Stimulated activated CD8-positive, alpha-beta memory T cell treated with anti-CD3 and anti-CD28 coated beads, Interleukin-12 subunit alpha, Interleukin-12 subunit beta, amount 100 ng/mL, for 4 hours (primary cell): Measurements from ENCODE around the gene CBFA2T3.
"Not testable (repeated sequence)": the region's sequence is repeated elsewhere in the genome, so short reads cannot be mapped to it uniquely, and the experiment has no call there.

Source experiments
- DNase-seq: peaks from one replicate; pipeline ENCODE4 v3.0.0-alpha.2; 2020; ENCODE audit warnings: low read depth

Gene CBFA2T3

GRCh38 chr16:89012622-89012995 lies 35.6 kb upstream of the CBFA2T3 start:
- DNase-seq = no peak

- DNase-seq = no peak
These were observed 35.1 kb upstream of the CBFA2T3 start for GRCh38 chr16:89011909-89012621.

- DNase-seq = no peak
These were observed 33.4 kb upstream of the CBFA2T3 start for GRCh38 chr16:89010210-89010925.

GRCh38 chr16:89009343-89010209 lies 32.6 kb upstream of the CBFA2T3 start:
- no peak for DNase-seq

GRCh38 chr16:89008796-89009195 lies 31.8 kb upstream of the CBFA2T3 start:
- DNase-seq = not testable (repeated sequence)

GRCh38 chr16:89007371-89008249 lies 30.6 kb upstream of the CBFA2T3 start:
- DNase-seq = no peak

- DNase-seq = no peak
These were observed 29.2 kb upstream of the CBFA2T3 start for GRCh38 chr16:89006036-89006752.

GRCh38 chr16:89005201-89006035 lies 28.4 kb upstream of the CBFA2T3 start:
- no peak for DNase-seq

GRCh38 chr16:89004209-89004831 lies 27.3 kb upstream of the CBFA2T3 start:
- no peak for DNase-seq

- no peak for DNase-seq
These were observed 26.8 kb upstream of the CBFA2T3 start for GRCh38 chr16:89003831-89004208.

- no peak for DNase-seq
These were observed 26.1 kb upstream of the CBFA2T3 start for GRCh38 chr16:89002851-89003830.

- not testable (repeated sequence) for DNase-seq
These were observed 25.1 kb upstream of the CBFA2T3 start for GRCh38 chr16:89002081-89002480.

- no peak for DNase-seq
These were observed 24.4 kb upstream of the CBFA2T3 start for GRCh38 chr16:89001117-89002027.

- DNase-seq = no peak
These were observed 23.4 kb upstream of the CBFA2T3 start for GRCh38 chr16:89000207-89000959.

GRCh38 chr16:88999457-89000206 lies 22.6 kb upstream of the CBFA2T3 start:
- DNase-seq = peak; percentile 17
